ENCODE measurements around the gene HEYL.

HEYL gene

GRCh38 chr1:39639305-39640130 is at the start of gene HEYL:
Gene HEYL (minus strand): TSS chr1:39639643. CDS start chr1:39639625, 18 bp downstream.
- DNase-seq, result peak; percentile 99

DNA sequence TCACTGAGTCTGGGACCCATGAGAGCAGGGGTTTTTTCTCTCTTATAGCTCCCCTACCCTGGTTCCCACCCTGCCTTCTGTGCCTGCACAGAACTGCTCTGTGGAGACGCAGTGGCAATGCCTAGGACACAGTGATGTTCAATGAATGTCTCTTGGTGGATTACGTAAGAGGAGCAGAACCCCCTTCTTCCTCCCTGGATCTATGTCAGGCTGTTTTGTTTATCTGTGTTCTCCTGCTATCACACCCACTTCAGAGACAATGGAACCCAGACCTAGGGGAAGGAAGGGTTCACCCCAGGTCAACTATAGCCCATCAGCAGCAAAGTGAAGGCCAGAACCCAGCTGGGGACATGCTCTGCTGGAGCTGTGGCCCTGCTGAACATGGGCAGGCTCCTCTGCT is 49.8 kb upstream of the HEYL start:
- no peak for DNase-seq

DNA sequence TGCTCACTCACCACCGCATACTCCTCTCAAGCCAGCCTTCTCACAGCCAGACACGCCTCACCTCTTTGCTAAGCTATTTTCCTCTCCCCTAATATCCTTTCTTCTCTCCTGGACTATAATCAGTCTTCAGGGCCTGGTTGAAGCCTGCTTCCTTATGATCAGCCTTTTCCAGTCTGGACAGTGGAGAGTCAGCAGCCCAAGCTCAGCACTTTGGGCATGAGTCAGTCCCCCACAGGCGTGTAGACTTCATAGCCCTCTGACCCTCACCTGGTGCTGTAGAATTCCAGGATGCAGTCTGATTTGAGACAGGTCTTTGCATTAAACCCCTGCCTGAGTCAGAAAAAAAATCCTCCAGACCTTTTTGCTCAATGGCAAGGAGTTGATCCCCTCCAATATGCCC is 49.3 kb upstream of the HEYL start:
- DNase-seq, result no peak

DNA sequence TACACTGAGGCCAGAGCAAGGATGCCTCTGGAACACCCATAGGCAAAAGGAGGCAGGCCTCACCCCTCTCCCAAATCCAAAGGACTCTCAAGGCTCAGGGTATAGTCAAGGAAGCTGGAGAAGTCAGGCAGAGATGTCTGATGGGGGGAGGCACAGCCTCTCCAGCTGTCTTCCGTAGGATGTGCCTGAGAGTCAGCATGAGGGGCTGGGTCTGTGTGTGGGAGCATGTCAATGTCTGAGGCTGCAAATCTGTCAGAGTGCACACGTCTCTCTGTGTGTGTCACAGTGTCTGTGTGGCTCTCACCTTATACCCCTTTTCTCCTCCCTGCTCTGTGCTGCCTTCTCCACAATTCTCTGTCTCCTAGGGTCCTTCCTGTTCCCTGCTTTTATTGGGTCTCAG is 47.8 kb upstream of the HEYL start:
- DNase-seq, result no peak

GRCh38 chr1:39685071-39685470 is 45.6 kb upstream of the HEYL start:
- peak; percentile 86 for DNase-seq

DNA sequence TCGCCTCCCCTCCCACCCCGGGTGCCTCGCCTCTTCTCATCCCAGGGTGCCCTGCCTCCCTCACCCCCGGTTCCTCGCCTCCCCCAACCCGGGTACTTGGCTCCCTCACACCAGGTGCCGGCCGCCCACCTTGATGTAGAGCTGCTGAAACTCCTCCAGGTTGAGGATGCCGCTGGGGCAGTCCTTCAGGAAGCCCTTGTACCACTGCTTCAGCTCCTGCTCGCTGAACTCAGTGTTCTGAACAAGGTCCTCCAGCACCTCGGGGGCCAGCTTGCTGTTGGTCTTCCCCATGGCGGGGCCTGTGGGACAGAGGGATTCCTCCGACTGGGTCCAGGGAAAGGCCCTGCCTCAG is 44.8 kb upstream of the HEYL start:
- no peak for DNase-seq

GRCh38 chr1:39683591-39684312 is 44.3 kb upstream of the HEYL start:
- no peak for DNase-seq

DNA sequence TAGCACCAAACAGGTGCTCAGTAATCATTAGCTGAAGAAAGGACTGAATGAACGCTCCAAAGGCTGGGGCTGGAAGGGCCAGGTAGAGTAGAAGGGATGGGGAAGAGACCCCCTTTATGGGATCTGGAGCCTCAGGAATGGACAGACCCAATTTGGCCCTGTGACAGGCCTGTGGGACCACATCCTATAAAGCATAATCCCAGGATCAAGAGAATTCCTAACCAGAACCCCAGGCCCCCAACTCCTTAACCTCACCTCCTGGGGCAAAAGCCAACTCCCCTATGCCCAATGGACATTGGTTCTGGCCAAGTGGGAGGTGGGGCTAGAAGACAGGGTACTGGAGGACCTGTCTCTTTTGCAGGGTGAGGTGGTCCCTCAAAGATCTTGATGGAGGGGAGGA is 42.6 kb upstream of the HEYL start:
- DNase-seq, result no peak

DNA sequence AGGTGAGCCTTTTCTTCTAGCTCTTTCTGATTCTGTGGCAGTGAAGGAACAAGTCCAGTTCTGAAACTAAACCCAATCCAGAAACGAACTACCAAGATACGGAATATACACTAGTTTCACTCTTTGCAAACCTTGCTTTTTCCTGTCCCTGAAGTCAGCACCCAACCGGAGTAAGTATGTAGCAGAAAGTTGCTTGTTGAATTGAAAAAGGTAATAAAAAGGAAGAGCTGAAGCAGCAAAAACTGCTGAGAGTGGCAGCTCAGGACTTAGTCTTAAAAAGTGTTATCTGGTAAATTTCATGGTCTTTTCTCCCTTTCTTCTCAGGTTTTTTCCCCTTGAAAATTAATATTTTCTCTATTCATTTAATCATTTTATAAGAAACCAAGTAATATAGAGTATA is 41.9 kb upstream of the HEYL start:
- DNase-seq, result no peak

- no peak for DNase-seq
These were observed 41.3 kb upstream of the HEYL start for GRCh38 chr1:39680751-39681150.

GRCh38 chr1:39679821-39680220 is 40.4 kb upstream of the HEYL start:
- no peak for DNase-seq

DNA sequence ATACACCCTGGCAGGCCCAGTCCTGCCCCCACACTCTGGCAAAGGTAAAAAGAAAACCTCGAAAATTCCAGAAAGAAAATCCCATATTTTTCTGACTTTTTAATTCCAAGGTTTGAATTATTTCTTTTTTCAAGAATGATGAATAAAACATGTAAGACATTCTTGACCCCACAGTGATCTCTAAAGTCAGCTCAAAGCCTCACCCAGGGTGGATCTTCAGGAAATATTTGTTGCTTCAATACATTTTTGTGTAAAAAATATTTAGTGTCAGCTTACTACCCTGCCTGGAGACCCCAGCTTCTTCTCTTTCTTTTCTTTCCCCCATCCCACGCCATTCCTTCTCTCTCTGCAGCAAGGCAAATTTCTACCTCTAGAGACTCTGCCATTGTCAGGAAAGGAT is 39.4 kb upstream of the HEYL start:
- no peak for DNase-seq

- no peak for DNase-seq
These were observed 38.2 kb upstream of the HEYL start for GRCh38 chr1:39677645-39678044.

- DNase-seq, result no peak
These were observed 37.6 kb upstream of the HEYL start for GRCh38 chr1:39676948-39677548.

DNA sequence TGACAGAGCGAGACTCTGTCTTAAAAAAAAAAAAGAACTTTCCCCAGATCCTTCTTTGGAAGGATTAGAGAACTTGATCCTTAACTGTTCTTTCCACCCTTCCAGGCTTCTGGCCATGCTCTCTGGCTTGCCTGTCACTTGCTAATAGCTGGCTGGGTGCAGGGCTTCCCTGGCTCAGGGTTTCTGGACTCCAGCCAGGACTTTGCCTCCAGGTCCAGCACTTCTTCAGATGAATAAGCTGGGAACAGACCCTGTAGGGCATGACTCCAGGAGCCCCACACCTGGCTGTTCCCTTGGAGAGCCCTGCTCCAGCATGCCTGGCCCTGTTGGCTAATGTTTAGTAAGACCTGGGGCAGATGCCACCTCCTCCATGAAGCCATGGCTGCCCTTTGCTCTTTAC is 35.8 kb upstream of the HEYL start:
- DNase-seq, result no peak

- no peak for DNase-seq
These were observed 33.8 kb upstream of the HEYL start for GRCh38 chr1:39673215-39673614.

DNA sequence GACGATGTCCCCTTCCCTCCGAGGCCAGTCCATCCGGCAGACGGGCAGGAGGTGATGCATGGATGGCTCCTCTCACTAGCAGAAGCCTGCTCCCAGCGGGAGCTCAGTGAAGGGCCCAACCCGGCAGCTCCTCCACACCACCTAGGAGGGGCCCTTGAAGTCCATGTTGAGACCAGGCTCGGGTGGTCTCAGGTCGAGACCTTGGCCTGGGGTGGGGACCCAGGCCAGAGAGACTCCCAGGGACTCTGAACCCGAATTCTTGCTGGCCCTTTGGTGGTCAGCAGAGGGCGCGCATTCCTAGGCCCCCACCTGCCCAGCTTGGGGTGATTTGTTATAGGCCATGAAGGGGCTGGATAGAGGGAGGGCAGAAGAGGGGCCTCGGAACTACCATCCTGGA is 33.1 kb upstream of the HEYL start:
- DNase-seq, result no peak

DNA sequence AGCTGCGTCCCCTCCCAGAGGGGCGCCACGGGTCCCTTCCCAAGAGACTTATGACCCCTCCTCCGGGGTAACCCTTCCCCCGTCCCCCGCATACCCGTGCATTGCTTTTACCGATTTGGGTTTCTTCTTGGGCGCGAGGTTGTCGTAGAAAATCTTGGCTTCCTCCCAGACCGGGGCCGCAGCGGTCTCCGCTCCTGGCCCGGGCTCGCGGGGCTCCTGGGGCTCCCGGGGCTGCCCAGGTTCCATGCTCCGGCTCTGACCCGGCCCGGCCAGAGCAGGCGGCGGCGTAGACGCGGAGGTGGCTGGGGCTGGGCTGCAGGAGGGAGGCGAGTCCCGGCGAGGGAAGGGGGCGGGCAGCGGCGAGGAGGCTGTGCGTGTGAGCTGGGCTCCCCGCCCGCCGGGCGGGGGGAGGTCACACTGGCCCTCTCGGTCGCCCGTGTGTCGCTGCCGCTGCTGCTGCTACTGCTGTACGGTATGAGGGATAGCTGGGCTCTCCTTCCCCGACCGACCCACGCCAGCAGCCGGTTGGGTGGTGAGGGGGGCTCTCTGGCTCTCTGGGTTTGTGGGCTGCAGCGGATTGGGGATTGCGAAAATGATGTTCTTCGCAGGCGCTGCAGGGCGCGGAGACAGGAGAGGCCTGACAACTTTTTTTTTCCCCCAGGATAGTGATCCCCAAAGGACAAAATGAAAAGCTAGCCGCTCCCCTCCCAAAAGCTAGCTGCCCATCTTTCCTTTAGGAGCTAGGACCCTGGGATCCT is 32.5 kb upstream of the HEYL start, which contains the start of gene NT5C1A:
Gene NT5C1A (minus strand): TSS at position 315 of the 758 bp plus-strand sequence. CDS start 69 bp downstream, at position 246.
- no peak for DNase-seq

DNA sequence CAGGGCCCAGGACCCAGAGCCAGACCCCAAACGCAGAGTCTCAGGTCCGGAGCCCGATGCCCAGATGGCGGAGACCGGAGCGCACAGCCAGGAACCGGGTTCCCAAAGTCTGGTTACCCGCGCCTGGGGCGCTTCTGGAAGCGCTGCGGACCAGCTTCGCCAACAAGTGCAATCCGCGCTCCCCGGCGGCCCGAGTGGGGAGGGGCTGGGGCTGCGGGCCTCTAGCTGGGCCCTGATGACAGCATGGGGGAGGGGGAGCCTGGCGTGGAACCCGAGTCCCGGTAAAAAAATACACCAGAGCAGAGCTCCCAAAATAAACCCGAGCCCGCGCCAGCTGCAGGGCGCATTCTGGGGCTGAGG is 32.0 kb upstream of the HEYL start:
- DNase-seq, result no peak

GRCh38 chr1:39670689-39671088 is 31.2 kb upstream of the HEYL start:
- DNase-seq, result no peak

- DNase-seq, result no peak
These were observed 29.5 kb upstream of the HEYL start for GRCh38 chr1:39668894-39669293.

- DNase-seq, result no peak
These were observed 28.7 kb upstream of the HEYL start for GRCh38 chr1:39668111-39668510.

DNA sequence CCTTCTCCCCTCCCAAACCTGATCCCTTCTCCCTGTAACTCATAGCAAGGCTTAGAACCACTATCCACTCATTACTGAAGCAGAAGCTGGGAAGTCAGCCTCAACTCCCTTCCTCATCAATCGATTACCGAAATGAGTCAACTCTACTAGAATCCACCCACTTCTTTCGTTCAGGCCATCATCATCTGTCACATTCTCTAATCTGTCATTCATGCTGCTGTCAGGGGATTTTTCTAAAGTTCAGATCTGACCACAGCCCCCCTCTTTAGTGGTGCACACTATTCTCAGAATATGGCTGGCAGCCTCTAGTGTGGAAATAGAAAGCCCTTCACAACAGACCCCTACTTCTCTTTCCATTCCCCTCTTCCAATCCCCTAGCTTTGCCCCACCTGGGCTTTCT is 27.3 kb upstream of the HEYL start:
- DNase-seq, result no peak
